HepG2 (cell line): Measurements from ENCODE around the gene SMR3B. TPM values are rescaled to one million over a fixed set of nuclear protein-coding genes. Genes with fewer than 3 reads are reported as not detected.

Experiments used
- ATAC-seq: fragments of 200-7000 bp; cut with Tn5 transposase; 3 replicates; pipeline ENCODE4 v1.9.1; 2020; ENCODE audit warnings: mild to moderate bottlenecking, moderate library complexity
- BruUV-seq: library from RNA; stranded (reverse); fragments of 400-500 nt; replicated peaks from 2 replicates; lab custom pipeline; 2021; lab: Mats Ljungman, UMichigan
- CTCF ChIA-PET: fragments of 300-600 bp; formaldehyde crosslinking; extraction: SDS; loops from one replicate; lab custom pipeline; 2021; ENCODE audit warnings: low total read pairs, inconsistent platforms, low intra/inter-chr PET ratio; lab: Yijun Ruan, JAX
- POLR2A ChIA-PET: fragments of 350-600 bp; sonication (Branson Sonifier 250); formaldehyde crosslinking; loops from one replicate; lab custom pipeline; 2020; ENCODE audit warnings: antibody characterized with exemption, inconsistent platforms; lab: Yijun Ruan, JAX
- DNase-seq: peaks from one replicate; pipeline ENCODE4 v3.0.0-alpha.2; 2015; ENCODE audit warnings: low spot score
- FAIRE-seq: peaks from 3 replicates; lab custom pipeline; 2011; peaks lifted over from hg19 to GRCh38; lab: Jason Lieb, UNC
- H2AFZ ChIP-seq: one replicate; pipeline ENCODE4 v1.6.1; 2011; ENCODE audit warnings: low read length, inconsistent platforms
- H3K27ac ChIP-seq: fragments of 300-600 bp; 3 replicates; pipeline ENCODE4 v1.8.0; 2011; ENCODE audit warnings: mixed run types, mild to moderate bottlenecking, mixed read lengths, low read length, inconsistent platforms; ENCODE audit not compliant: insufficient read depth; ENCODE audit errors: extremely low read length
- H3K27me3 ChIP-seq, 2 experiments: fragments of 200-600 bp in 1 of 2; 2 replicates in 1 of 2; 3 replicates in 1 of 2; pipeline versions ENCODE4 v1.6.0 to v1.8.0; 2011; ENCODE audit warnings: low read length in 2 of 2, mild to moderate bottlenecking in 2 of 2, moderate library complexity in 2 of 2, inconsistent platforms in 1 of 2; ENCODE audit not compliant: insufficient read depth in 2 of 2, control insufficient read depth in 1 of 2
- H3K36me3 ChIP-seq, 2 experiments: fragments of 200-600 bp in 1 of 2; replicated peaks in 1 of 2; 2 replicates in 1 of 2; 3 replicates in 1 of 2; pipeline versions ENCODE4 v1.5.1 to v1.8.0; 2011; ENCODE audit warnings: low read length in 2 of 2, inconsistent platforms in 1 of 2; ENCODE audit not compliant: insufficient read depth in 2 of 2, control insufficient read depth in 1 of 2
- H3K4me1 ChIP-seq: 2 replicates; pipeline ENCODE4 v1.5.1; 2012; ENCODE audit warnings: low read length, inconsistent platforms; ENCODE audit not compliant: insufficient read depth
- H3K4me2 ChIP-seq: 2 replicates; pipeline ENCODE4 v1.6.0; 2011; ENCODE audit warnings: low read depth, low read length, inconsistent platforms
- H3K4me3 ChIP-seq, 3 experiments: fragments of 200-600 bp in 1 of 3; sonication (generic), shearing (Covaris generic) in 1 of 3; replicated peaks in 1 of 3; 2 replicates each; pipeline ENCODE4 v1.5.1; 2011 to 2016; ENCODE audit warnings: low read length in 3 of 3, inconsistent platforms in 2 of 3, low read depth in 2 of 3, mild to moderate bottlenecking in 2 of 3, control low read depth in 1 of 3, mixed read lengths in 1 of 3; ENCODE audit not compliant: insufficient read depth in 1 of 3
- H3K79me2 ChIP-seq: one replicate; pipeline ENCODE4 v1.6.1; 2011; ENCODE audit warnings: low read length, inconsistent platforms; ENCODE audit not compliant: insufficient read depth
- H3K9ac ChIP-seq: 2 replicates; pipeline ENCODE4 v1.6.0; 2011; ENCODE audit warnings: mild to moderate bottlenecking, low read depth, low read length, inconsistent platforms; ENCODE audit not compliant: insufficient read depth
- H3K9me3 ChIP-seq: 2 replicates; pipeline ENCODE4 v1.5.1; 2012; ENCODE audit warnings: mild to moderate bottlenecking, low read length
- H4K20me1 ChIP-seq: 2 replicates; pipeline ENCODE4 v1.6.0; 2011; ENCODE audit warnings: inconsistent platforms, mild to moderate bottlenecking, low read length, moderate library complexity; ENCODE audit not compliant: insufficient read depth
- ATF7 ChIP-seq, 2 experiments: fragments of 450-650 bp in 1 of 2; sonication (generic) in 1 of 2; formaldehyde crosslinking in 1 of 2; IDR thresholded peaks; 2 replicates each; pipeline versions ENCODE4 v1.4.0 to v1.6.1; 2016 to 2020; ENCODE audit warnings: antibody characterized with exemption in 1 of 2, mild to moderate bottlenecking in 1 of 2, missing genetic modification reagents in 1 of 2
- CEBPB ChIP-seq: IDR thresholded peaks from 2 replicates; pipeline ENCODE4 v1.6.1; 2011; ENCODE audit warnings: low read depth, low read length, improper control_type of control experiment, borderline replicate concordance
- CENPT ChIP-seq: sonication (generic); formaldehyde crosslinking; IDR thresholded peaks from 2 replicates; pipeline ENCODE4 v1.8.0; 2022; ENCODE audit warnings: low read depth, mild to moderate bottlenecking, moderate library complexity, missing genetic modification reagents
- CREB3 ChIP-seq: sonication (generic); formaldehyde crosslinking; IDR thresholded peaks from 2 replicates; pipeline ENCODE4 v1.5.0; 2020; ENCODE audit warnings: missing genetic modification reagents
- MIER2 ChIP-seq: IDR thresholded peaks from 2 replicates; pipeline ENCODE4 v1.6.1; 2016; ENCODE audit warnings: missing biosample characterization, missing genetic modification reagents
- SP1 ChIP-seq, 2 experiments: fragments of 450-650 bp in 1 of 2; sonication (generic) in 1 of 2; formaldehyde crosslinking in 1 of 2; IDR thresholded peaks; 2 replicates each; pipeline versions ENCODE4 v1.4.0 to v1.6.1; 2016 to 2020; ENCODE audit warnings: missing genetic modification reagents in 1 of 2
- YY1 ChIP-seq: IDR thresholded peaks from 2 replicates; pipeline ENCODE4 v1.6.1; 2011; ENCODE audit warnings: low read length, low read depth, moderate library complexity, mild to moderate bottlenecking; ENCODE audit not compliant: insufficient read depth, insufficient replicate concordance
- ZNF20 ChIP-seq: sonication (generic); formaldehyde crosslinking; IDR thresholded peaks from 2 replicates; pipeline ENCODE4 v1.4.0; 2020; ENCODE audit warnings: mild to moderate bottlenecking, moderate library complexity, missing genetic modification reagents
- ZSCAN12 ChIP-seq: sonication (generic); formaldehyde crosslinking; IDR thresholded peaks from 2 replicates; pipeline ENCODE4 v1.9.0; 2021; ENCODE audit warnings: mild to moderate bottlenecking, missing genetic modification reagents
- WGBS: methylation state at CpG from one replicate; pipeline ENCODE4 v1.1.6; 2017; ENCODE audit warnings: low lambda C conversion rate; 5-methylcytosine and 5-hydroxymethylcytosine counted together
- in situ Hi-C: cut with HindIII; loops from 2 replicates; pipeline ENCODE4 v1.10.0; 2017; ENCODE audit warnings: low pct_unique_long_range_greater_than_20kb; ENCODE audit not compliant: extremely low pct_ligation_motif_present
- intact Hi-C: fragments of 100-400 bp; cut with micrococcal nuclease; formaldehyde crosslinking; loops from one replicate; pipeline ENCODE4 v1.10.0; 2022; ENCODE audit not compliant: unreplicated experiment
- polyA plus RNA-seq, 8 experiments: library from polyadenylated mRNA; depleted of rRNA in 3 of 8; stranded (reverse) in 7 of 8; unstranded in 1 of 8; fragments of >200 nt; fragmentation: Illumina TruSeq in 4 of 8; extraction: Trizol in 4 of 8; gene quantifications; 2 replicates each; pipeline versions ENCODE4 v1.2.1 to v1.2.3, GENCODE V29; 2011 to 2016; ENCODE audit warnings: low read depth in 4 of 8, missing spikeins in 1 of 8, mixed read lengths in 1 of 8; ENCODE audit not compliant: insufficient read depth in 1 of 8
- total RNA-seq, 5 experiments: library from RNA; depleted of rRNA; stranded (reverse); fragments of >200 nt; fragmentation: Illumina TruSeq; extraction: Trizol; gene quantifications; 2 replicates each; pipeline ENCODE4 v1.2.3, GENCODE V29; 2016; ENCODE audit warnings: low read depth in 1 of 5
- TF ChIP-seq, protein P1 (sequence below), 2 experiments: IDR thresholded peaks; 2 replicates each; pipeline ENCODE4 v1.6.1; 2011 to 2012; ENCODE audit warnings: low read length in 2 of 2, borderline replicate concordance in 1 of 2, low read depth in 1 of 2, mild to moderate bottlenecking in 1 of 2, moderate library complexity in 1 of 2

Gene SMR3B
- total and polyA plus RNA-seq, 2 of the 13 experiments (the other 11 are each of a cell fraction or from before 2014, with no cell fraction given), result not detected

GRCh38 chr4:70367813-70368212, 15.1 kb upstream of the SMR3B start:
- POLR2A ChIA-PET, result no interaction called here
- CTCF ChIA-PET, result no interaction called here
- intact Hi-C loops, result no loop called here

GRCh38 chr4:70371987-70372386, 10.9 kb upstream of the SMR3B start:
- in situ Hi-C loops, result no loop called here
- Histone ChIP-seq H3K36me3 (no peaks in the 10 kb centered on the region), H2AFZ (no peak overlapping the region), H3K79me2 (no peaks in the 10 kb centered on the region), H3K4me2 (no peak overlapping the region)
- 0 out of 2 replicates have a peak, but pooled peaks have one; percentile 25 for TF ChIP-seq ATF7 (IDR thresholded peaks at IDR 0.05)
- TF ChIP-seq ATF7 (CRISPR knock-in tag; IDR thresholded peaks at IDR 0.05), result no peak
- TF ChIP-seq, protein P1, sequence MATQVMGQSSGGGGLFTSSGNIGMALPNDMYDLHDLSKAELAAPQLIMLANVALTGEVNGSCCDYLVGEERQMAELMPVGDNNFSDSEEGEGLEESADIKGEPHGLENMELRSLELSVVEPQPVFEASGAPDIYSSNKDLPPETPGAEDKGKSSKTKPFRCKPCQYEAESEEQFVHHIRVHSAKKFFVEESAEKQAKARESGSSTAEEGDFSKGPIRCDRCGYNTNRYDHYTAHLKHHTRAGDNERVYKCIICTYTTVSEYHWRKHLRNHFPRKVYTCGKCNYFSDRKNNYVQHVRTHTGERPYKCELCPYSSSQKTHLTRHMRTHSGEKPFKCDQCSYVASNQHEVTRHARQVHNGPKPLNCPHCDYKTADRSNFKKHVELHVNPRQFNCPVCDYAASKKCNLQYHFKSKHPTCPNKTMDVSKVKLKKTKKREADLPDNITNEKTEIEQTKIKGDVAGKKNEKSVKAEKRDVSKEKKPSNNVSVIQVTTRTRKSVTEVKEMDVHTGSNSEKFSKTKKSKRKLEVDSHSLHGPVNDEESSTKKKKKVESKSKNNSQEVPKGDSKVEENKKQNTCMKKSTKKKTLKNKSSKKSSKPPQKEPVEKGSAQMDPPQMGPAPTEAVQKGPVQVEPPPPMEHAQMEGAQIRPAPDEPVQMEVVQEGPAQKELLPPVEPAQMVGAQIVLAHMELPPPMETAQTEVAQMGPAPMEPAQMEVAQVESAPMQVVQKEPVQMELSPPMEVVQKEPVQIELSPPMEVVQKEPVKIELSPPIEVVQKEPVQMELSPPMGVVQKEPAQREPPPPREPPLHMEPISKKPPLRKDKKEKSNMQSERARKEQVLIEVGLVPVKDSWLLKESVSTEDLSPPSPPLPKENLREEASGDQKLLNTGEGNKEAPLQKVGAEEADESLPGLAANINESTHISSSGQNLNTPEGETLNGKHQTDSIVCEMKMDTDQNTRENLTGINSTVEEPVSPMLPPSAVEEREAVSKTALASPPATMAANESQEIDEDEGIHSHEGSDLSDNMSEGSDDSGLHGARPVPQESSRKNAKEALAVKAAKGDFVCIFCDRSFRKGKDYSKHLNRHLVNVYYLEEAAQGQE (IDR thresholded peaks at IDR 0.05; ENCODE audit: borderline replicate concordance in 1 of 2, low read depth in 1 of 2, low read length in 2 of 2), result no peak
- TF ChIP-seq, all 625 proteins: peak for 1
- ChIA-PET CTCF (no interaction called here), POLR2A (no interaction called here)
- Histone ChIP-seq H3K9ac (no peak overlapping the region), H4K20me1 (no peaks in the 10 kb centered on the region), H3K9me3 (no peaks in the 10 kb centered on the region), H3K27me3 (no peaks in the 10 kb centered on the region), H3K27ac (no peak overlapping the region), H3K4me1 (no peaks in the 10 kb centered on the region), H3K4me3 (no peak overlapping the region)
- FAIRE-seq (no peak), DNase-seq (no peak), ATAC-seq (no peak)
- 13% methylated on average over 4 of the region's 4 CpGs for WGBS
- intact Hi-C loops, result no loop called here
- no TSS peak for BruUV-seq

More at GRCh38 chr4:70367813-70368212, 15.1 kb upstream of the SMR3B start:
- Histone ChIP-seq H3K4me1 (no peaks in the 10 kb centered on the region), H3K9me3 (no peaks in the 10 kb centered on the region), H2AFZ (no peak overlapping the region), H3K4me2 (no peak overlapping the region), H4K20me1 (no peaks in the 10 kb centered on the region), H3K36me3 (no peaks in the 10 kb centered on the region), H3K79me2 (no peaks in the 10 kb centered on the region), H3K4me3 (no peak overlapping the region), H3K27me3 (no peaks in the 10 kb centered on the region), H3K9ac (no peak overlapping the region), H3K27ac (no peak overlapping the region)
- in situ Hi-C loops, result no loop called here
- no peak for FAIRE-seq
- DNase-seq, result no peak
- ATAC-seq, result no peak
- 92% methylated on average over 1 of the region's 1 CpG for WGBS
- TF ChIP-seq SP1 (IDR thresholded peaks at IDR 0.05), result no peak
- TF ChIP-seq SP1 (CRISPR knock-in tag; IDR thresholded peaks at IDR 0.05), result no peak
- TF ChIP-seq CREB3 (CRISPR knock-in tag), result no peak
- no peak for TF ChIP-seq ZSCAN12
- no peak for TF ChIP-seq CENPT (CRISPR knock-in tag)
- TF ChIP-seq ZNF20, result no peak
- TF ChIP-seq YY1, result no peak
- TF ChIP-seq MIER2 (CRISPR knock-in tag), result no peak
- peak; percentile 74 for TF ChIP-seq CEBPB
- no TSS peak for BruUV-seq
